ENCODE data around the gene COL5A3.

GRCh38 chr19:9961103-9961502 is 49.2 kb downstream of the COL5A3 start:
- TF ChIP-seq PATZ1 (CRISPR knock-in tag; IDR thresholded peaks at IDR 0.05; ENCODE audit: borderline replicate concordance), result no peak
- no peak for TF ChIP-seq ISL1 (CRISPR knock-in tag; IDR thresholded peaks at IDR 0.05)
- TF ChIP-seq POU6F1 (CRISPR knock-in tag; IDR thresholded peaks at IDR 0.05; ENCODE audit: borderline replicate concordance, low read depth), result no peak
- no peak for TF ChIP-seq TCF4 (CRISPR knock-in tag; IDR thresholded peaks at IDR 0.05; ENCODE audit: borderline replicate concordance)
- TF ChIP-seq SNAI2 (CRISPR knock-in tag; IDR thresholded peaks at IDR 0.05), result no peak
- no peak for TF ChIP-seq ARNTL (CRISPR knock-in tag; IDR thresholded peaks at IDR 0.05; ENCODE audit: borderline replicate concordance, low read depth)
- no peak for TF ChIP-seq ESRRG (CRISPR knock-in tag; IDR thresholded peaks at IDR 0.05)
- no peak for TF ChIP-seq CREB5 (CRISPR knock-in tag; IDR thresholded peaks at IDR 0.05; ENCODE audit: low read depth)
- no peak for TF ChIP-seq ZNF8 (CRISPR knock-in tag; IDR thresholded peaks at IDR 0.05)
- no peak for TF ChIP-seq BACH2 (CRISPR knock-in tag; IDR thresholded peaks at IDR 0.05; ENCODE audit: borderline replicate concordance)
- no peak for TF ChIP-seq TSHZ2 (CRISPR knock-in tag; IDR thresholded peaks at IDR 0.05)
- TF ChIP-seq RARB (CRISPR knock-in tag; IDR thresholded peaks at IDR 0.05), result no peak

Data from SK-N-SH treated with all-trans-retinoic acid at 6 μM for 48 hours (cell line).